Panc1 (cell line): ENCODE data around the gene LYST.

ENCODE experiments used
- CTCF ChIP-seq: fragments of 450-650 bp; IDR thresholded peaks from 2 replicates; pipeline ENCODE4 v1.5.1; 2017; ENCODE audit warnings: mild to moderate bottlenecking
- POLR2AphosphoS5 ChIP-seq: IDR thresholded peaks from 2 replicates; pipeline ENCODE4 v1.6.1; 2012; ENCODE audit warnings: mild to moderate bottlenecking, low read depth, low read length, moderate library complexity
- REST ChIP-seq, 2 experiments: IDR thresholded peaks; 2 replicates each; pipeline ENCODE4 v1.6.1; 2011 to 2012; ENCODE audit warnings: low read depth in 2 of 2, control low read depth in 1 of 2, low read length in 1 of 2, mild to moderate bottlenecking in 1 of 2, moderate library complexity in 1 of 2; ENCODE audit not compliant: insufficient read depth in 1 of 2
- SIN3A ChIP-seq: IDR thresholded peaks from 2 replicates; pipeline ENCODE4 v1.6.1; 2012; ENCODE audit warnings: low read depth, mild to moderate bottlenecking, low read length, moderate library complexity, borderline replicate concordance; ENCODE audit not compliant: insufficient read depth
- TCF7L2 ChIP-seq: IDR thresholded peaks from 2 replicates; pipeline ENCODE4 v1.6.1; 2011; ENCODE audit warnings: mild to moderate bottlenecking, low read depth, low read length, inconsistent platforms

GRCh38 chr1:235888119-235888643, 21.5 kb upstream of the LYST start:
- TF ChIP-seq CTCF = no peak
- TF ChIP-seq REST (IDR thresholded peaks at IDR 0.05; ENCODE audit: insufficient read depth in 1 of 2, low read depth in 2 of 2, low read length in 1 of 2) = no peak
- no peak for TF ChIP-seq POLR2AphosphoS5
- no peak for TF ChIP-seq SIN3A
- TF ChIP-seq TCF7L2 = no peak
